Measurements from ENCODE around the gene PDHA1. TPM values are rescaled to one million over a fixed set of nuclear protein-coding genes. Genes with fewer than 3 reads are reported as not detected.

PDHA1 gene
- 35.9 and 40.3 TPM in 2 replicates for total RNA-seq

GRCh38 chrX:19343535-19344408 lies at the start of gene PDHA1:
Gene PDHA1 (plus strand): TSS chrX:19343927. CDS start chrX:19344038, 111 bp downstream.

Other genes with a start within 250 kb of the PDHA1 start
- gene ADGRG2, start 221.5 kb upstream of the PDHA1 start, total RNA-seq, result under 0.01 and 0.48 TPM in 2 replicates
- gene MAP3K15, start 171.6 kb downstream of the PDHA1 start, total RNA-seq, result 0.13 and 0.56 TPM in 2 replicates

All from epithelial cell of alveolus of lung (primary cell).